Tibial nerve (tissue), 4 donors: Measurements from ENCODE around the gene VOPP1. TPM values are rescaled to one million over a fixed set of nuclear protein-coding genes. Genes with fewer than 3 reads are reported as not detected.

Experiments
- total RNA-seq, 4 donors: library from RNA; depleted of rRNA; stranded (reverse); fragments of >200 nt; gene quantifications; one replicate each; pipeline ENCODE4 v1.1.0, GENCODE V29; 2016

The VOPP1 gene
- total RNA-seq, 4 donors from 2014 or later, result 49.2 to 58.5 (median 54.8) TPM

Other genes starting within 250 kb of the VOPP1 start
- gene LANCL2, start 207.2 kb downstream of the VOPP1 start, total RNA-seq, result 10 to 100 TPM in 2 of 4 donors, 1 to 10 TPM in 2; 6.6 to 17.9 (median 12.6) TPM